Measurements from ENCODE around the gene TLCD3B. TPM values are rescaled to one million over a fixed set of nuclear protein-coding genes. Genes with fewer than 3 reads are reported as not detected.

The TLCD3B gene
- polyA plus RNA-seq, 4 donors, result 0.73 to 1.5 (median 1.0) TPM

- no peak for DNase-seq (ENCODE audit: low read depth in 4 of 4, low spot score in 3 of 4)
Measured at GRCh38 chr16:29975134-29975538, 55.9 kb downstream of the TLCD3B start.

Other genes with a start within 250 kb of the TLCD3B start
- 10 to 100 TPM; 49.6 to 76.4 (median 67.0) TPM for gene KIF22, start 240.5 kb downstream of the TLCD3B start, polyA plus RNA-seq (ENCODE audit: insufficient read length in 4 of 4)
- gene MAZ, start 224.7 kb downstream of the TLCD3B start, polyA plus RNA-seq (ENCODE audit: insufficient read length in 4 of 4), result 100 to 1,000 TPM; 267 to 339 (median 293) TPM
- gene PRRT2, start 219.1 kb downstream of the TLCD3B start, polyA plus RNA-seq (ENCODE audit: insufficient read length in 4 of 4), result 10 to 100 TPM; 12.5 to 29.4 (median 20.6) TPM
- 10 to 100 TPM; 30.7 to 47.7 (median 37.8) TPM for gene PAGR1, start 215.1 kb downstream of the TLCD3B start, polyA plus RNA-seq (ENCODE audit: insufficient read length in 4 of 4)
- 10 to 100 TPM; 18.5 to 22.5 (median 18.9) TPM for gene MVP, start 210.8 kb downstream of the TLCD3B start, polyA plus RNA-seq (ENCODE audit: insufficient read length in 4 of 4)
- 100 to 1,000 TPM in 1 of 4 donors, 10 to 100 TPM in 3; 79.6 to 114 (median 96.8) TPM for gene CDIPT, start 168.0 kb downstream of the TLCD3B start, polyA plus RNA-seq (ENCODE audit: insufficient read length in 4 of 4)
- 10 to 100 TPM in 3 of 4 donors, 1 to 10 TPM in 1; 9.5 to 11.8 (median 10.9) TPM for gene SEZ6L2, start 131.7 kb downstream of the TLCD3B start, polyA plus RNA-seq (ENCODE audit: insufficient read length in 4 of 4)
- gene ASPHD1, start 130.8 kb downstream of the TLCD3B start, polyA plus RNA-seq (ENCODE audit: insufficient read length in 4 of 4), result 1 to 10 TPM in 1 of 4 donors, under 1 TPM in 3; 0.34 to 1.0 (median 0.73) TPM
- 10 to 100 TPM; 10.6 to 30.3 (median 14.7) TPM for gene KCTD13, start 105.0 kb downstream of the TLCD3B start, polyA plus RNA-seq (ENCODE audit: insufficient read length in 4 of 4)
- gene TMEM219, start 69.2 kb downstream of the TLCD3B start, polyA plus RNA-seq (ENCODE audit: insufficient read length in 4 of 4), result 100 to 1,000 TPM in 3 of 4 donors, 10 to 100 TPM in 1; 72.3 to 126 (median 103) TPM
- gene TAOK2, start 57.4 kb downstream of the TLCD3B start, polyA plus RNA-seq (ENCODE audit: insufficient read length in 4 of 4), result 10 to 100 TPM; 33.2 to 59.3 (median 39.4) TPM
- gene HIRIP3, start 35.7 kb downstream of the TLCD3B start, polyA plus RNA-seq (ENCODE audit: insufficient read length in 4 of 4), result 10 to 100 TPM; 12.3 to 21.6 (median 15.9) TPM
- gene INO80E, start 35.0 kb downstream of the TLCD3B start, polyA plus RNA-seq (ENCODE audit: insufficient read length in 4 of 4), result 10 to 100 TPM; 37.1 to 65.6 (median 41.8) TPM
- gene DOC2A, start 20.2 kb downstream of the TLCD3B start, polyA plus RNA-seq (ENCODE audit: insufficient read length in 4 of 4), result 1 to 10 TPM; 1.7 to 3.2 (median 2.6) TPM
- gene C16orf92, start 8.1 kb downstream of the TLCD3B start, polyA plus RNA-seq (ENCODE audit: insufficient read length in 4 of 4), result not detected
- gene ALDOA, start 34.5 kb upstream of the TLCD3B start, polyA plus RNA-seq (ENCODE audit: insufficient read length in 4 of 4), result 100 to 1,000 TPM; 238 to 605 (median 502) TPM
- gene PPP4C, start 44.7 kb upstream of the TLCD3B start, polyA plus RNA-seq (ENCODE audit: insufficient read length in 4 of 4), result 100 to 1,000 TPM in 1 of 4 donors, 10 to 100 TPM in 3; 63.3 to 107 (median 83.5) TPM
- gene TBX6, start 60.7 kb upstream of the TLCD3B start, polyA plus RNA-seq (ENCODE audit: insufficient read length in 4 of 4), result 1 to 10 TPM in 3 of 4 donors, under 1 TPM in 1; 0.50 to 2.0 (median 1.1) TPM
- 10 to 100 TPM; 51.7 to 78.4 (median 59.6) TPM for gene YPEL3, start 64.9 kb upstream of the TLCD3B start, polyA plus RNA-seq (ENCODE audit: insufficient read length in 4 of 4)
- gene GDPD3, start 82.3 kb upstream of the TLCD3B start, polyA plus RNA-seq (ENCODE audit: insufficient read length in 4 of 4), result 10 to 100 TPM in 2 of 4 donors, 1 to 10 TPM in 2; 7.5 to 17.5 (median 13.0) TPM
- gene MAPK3, start 91.9 kb upstream of the TLCD3B start, polyA plus RNA-seq (ENCODE audit: insufficient read length in 4 of 4), result 10 to 100 TPM; 75.8 to 93.6 (median 84.5) TPM
- 10 to 100 TPM in 2 of 4 donors, 1 to 10 TPM in 2; 8.1 to 18.0 (median 12.7) TPM for gene CORO1A, start 152.3 kb upstream of the TLCD3B start, polyA plus RNA-seq (ENCODE audit: insufficient read length in 4 of 4)
- 10 to 100 TPM; 13.0 to 38.3 (median 19.8) TPM for gene BOLA2B, start 162.4 kb upstream of the TLCD3B start, polyA plus RNA-seq (ENCODE audit: insufficient read length in 4 of 4)
- gene SLX1A, start 162.6 kb upstream of the TLCD3B start, polyA plus RNA-seq (ENCODE audit: insufficient read length in 4 of 4), result 10 to 100 TPM in 3 of 4 donors, 1 to 10 TPM in 1; 8.4 to 50.3 (median 16.4) TPM
- 10 to 100 TPM in 1 of 4 donors, 1 to 10 TPM in 3; 5.2 to 14.4 (median 8.6) TPM for gene SULT1A3, start 168.0 kb upstream of the TLCD3B start, polyA plus RNA-seq (ENCODE audit: insufficient read length in 4 of 4)
- 10 to 100 TPM in 2 of 4 donors, 1 to 10 TPM in 2; 3.5 to 18.0 (median 10.2) TPM for gene NPIPB13, start 217.2 kb upstream of the TLCD3B start, polyA plus RNA-seq (ENCODE audit: insufficient read length in 4 of 4)

Data from left renal pelvis (tissue), 4 donors.